ENCODE results near the gene PIP5K1C.

GRCh38 chr19:3622224-3622623 lies 78.0 kb downstream of the PIP5K1C start:
- TF ChIP-seq EP300 (IDR thresholded peaks at IDR 0.05) (no peak), CTCF (IDR thresholded peaks at IDR 0.05) (no peak), POLR2AphosphoS5 (IDR thresholded peaks at IDR 0.05) (no peak), POLR2A (IDR thresholded peaks at IDR 0.05; ENCODE audit: low read depth) (no peak)
